GM21526 (cell line): ENCODE measurements around the gene CRLF2.
"Not testable (repeated sequence)": the region's sequence is repeated elsewhere in the genome, so short reads cannot be mapped to it uniquely, and the experiment has no call there.

ENCODE experiments used
- ATAC-seq: cut with Tn5 transposase; IDR thresholded peaks from one replicate; pipeline ENCODE4 v1.9.1; 2021; ENCODE audit warnings: moderate library complexity; ENCODE audit not compliant: unreplicated experiment, low FRiP score

Gene CRLF2

GRCh38 chrX:1212532-1212931 is at the start of gene CRLF2:
TSS of gene CRLF2 (minus strand) at chrX:1212649. CDS start at chrX:1212634, 15 bp downstream.
- ATAC-seq = peak; percentile 63

- not testable (repeated sequence) for ATAC-seq
Observed at GRCh38 chrX:1261771-1262170, 49.3 kb upstream of the CRLF2 start.

- ATAC-seq = no peak
Observed at GRCh38 chrX:1261285-1261684, 48.8 kb upstream of the CRLF2 start.

GRCh38 chrX:1252861-1253260 is 40.4 kb upstream of the CRLF2 start:
- no peak for ATAC-seq

- ATAC-seq = no peak
Observed at GRCh38 chrX:1249101-1249887, 36.8 kb upstream of the CRLF2 start.

- ATAC-seq = no peak
Observed at GRCh38 chrX:1248331-1249061, 36.0 kb upstream of the CRLF2 start.

- ATAC-seq = peak; percentile 71
Observed at GRCh38 chrX:1246816-1247215, 34.4 kb upstream of the CRLF2 start.

- ATAC-seq = no peak
Observed at GRCh38 chrX:1244164-1245076, 32.0 kb upstream of the CRLF2 start.

GRCh38 chrX:1242891-1243402 is 30.5 kb upstream of the CRLF2 start:
- ATAC-seq = no peak

GRCh38 chrX:1240551-1240950 is 28.1 kb upstream of the CRLF2 start:
- ATAC-seq = not testable (repeated sequence)

GRCh38 chrX:1239681-1240142 is 27.3 kb upstream of the CRLF2 start:
- ATAC-seq = peak; percentile 87

- no peak for ATAC-seq
Observed at GRCh38 chrX:1231850-1232465, 19.5 kb upstream of the CRLF2 start.

GRCh38 chrX:1228101-1228500 is 15.7 kb upstream of the CRLF2 start:
- ATAC-seq = not testable (repeated sequence)

GRCh38 chrX:1226249-1226648 is 13.8 kb upstream of the CRLF2 start:
- no peak for ATAC-seq

GRCh38 chrX:1224954-1225353 is 12.5 kb upstream of the CRLF2 start:
- no peak for ATAC-seq

GRCh38 chrX:1223242-1223600 is 10.8 kb upstream of the CRLF2 start:
- ATAC-seq = no peak

- ATAC-seq = no peak
Observed at GRCh38 chrX:1222531-1223241, 10.2 kb upstream of the CRLF2 start.

- ATAC-seq = no peak
Observed at GRCh38 chrX:1221296-1221845, 8.9 kb upstream of the CRLF2 start.

- ATAC-seq = no peak
Observed at GRCh38 chrX:1218286-1218685, 5.8 kb upstream of the CRLF2 start.
